AG04450 (cell line): ENCODE data around the gene HK3. TPM values are rescaled to one million over a fixed set of nuclear protein-coding genes. Genes with fewer than 3 reads are reported as not detected.

ENCODE experiments used
- CTCF ChIA-PET: fragments of 300-600, 350-600 bp; formaldehyde crosslinking; extraction: SDS; loops from one replicate; lab custom pipeline; 2022; ENCODE audit warnings: antibody characterized with exemption, inconsistent platforms; lab: Charles Lee
- POLR2A ChIA-PET: fragments of 350-600 bp; formaldehyde crosslinking; extraction: SDS; loops from one replicate; lab custom pipeline; 2021; ENCODE audit warnings: antibody characterized with exemption, inconsistent platforms; lab: Yijun Ruan, JAX
- DNase-seq: peaks from one replicate; pipeline ENCODE4 v3.0.0-alpha.2; 2011; ENCODE audit warnings: low read depth, low spot score
- H3K27ac ChIP-seq: one replicate; pipeline ENCODE4 v1.5.1; 2012; ENCODE audit warnings: low read depth, low read length, control low read depth
- H3K27me3 ChIP-seq: one replicate; pipeline ENCODE4 v1.6.0; 2012; ENCODE audit warnings: low read length; ENCODE audit not compliant: control insufficient read depth, insufficient read depth
- H3K4me3 ChIP-seq: 2 replicates; pipeline ENCODE4 v1.5.1; 2011; ENCODE audit warnings: mild to moderate bottlenecking, low read depth, low read length, control low read depth
- H3K9me3 ChIP-seq: 2 replicates; pipeline ENCODE4 v1.5.1; 2012; ENCODE audit warnings: low read length; ENCODE audit not compliant: control insufficient read depth, insufficient read depth
- polyA plus RNA-seq: library from polyadenylated mRNA; depleted of rRNA; stranded (reverse); fragments of >200 nt; gene quantifications from 2 replicates; pipeline ENCODE4 v1.2.3, GENCODE V29; 2011; rRNA removed
- TF ChIP-seq, protein P1 (sequence below): IDR thresholded peaks from 2 replicates; pipeline ENCODE4 v1.5.1; 2011; ENCODE audit warnings: low read depth, low read length, control low read depth, inconsistent platforms

Gene HK3
- polyA plus RNA-seq, 1 experiment = not detected

- Histone ChIP-seq H3K4me3 (no peak overlapping the region), H3K27me3 (peaks cover 2% of the 10 kb centered on the region), H3K27ac (no peak overlapping the region), H3K9me3 (peaks cover 7% of the 10 kb centered on the region; the same call in 1 of the 2 replicates)
- CTCF ChIA-PET = no interaction called here
- DNase-seq = no peak
- POLR2A ChIA-PET = no interaction called here
- TF ChIP-seq, protein P1, sequence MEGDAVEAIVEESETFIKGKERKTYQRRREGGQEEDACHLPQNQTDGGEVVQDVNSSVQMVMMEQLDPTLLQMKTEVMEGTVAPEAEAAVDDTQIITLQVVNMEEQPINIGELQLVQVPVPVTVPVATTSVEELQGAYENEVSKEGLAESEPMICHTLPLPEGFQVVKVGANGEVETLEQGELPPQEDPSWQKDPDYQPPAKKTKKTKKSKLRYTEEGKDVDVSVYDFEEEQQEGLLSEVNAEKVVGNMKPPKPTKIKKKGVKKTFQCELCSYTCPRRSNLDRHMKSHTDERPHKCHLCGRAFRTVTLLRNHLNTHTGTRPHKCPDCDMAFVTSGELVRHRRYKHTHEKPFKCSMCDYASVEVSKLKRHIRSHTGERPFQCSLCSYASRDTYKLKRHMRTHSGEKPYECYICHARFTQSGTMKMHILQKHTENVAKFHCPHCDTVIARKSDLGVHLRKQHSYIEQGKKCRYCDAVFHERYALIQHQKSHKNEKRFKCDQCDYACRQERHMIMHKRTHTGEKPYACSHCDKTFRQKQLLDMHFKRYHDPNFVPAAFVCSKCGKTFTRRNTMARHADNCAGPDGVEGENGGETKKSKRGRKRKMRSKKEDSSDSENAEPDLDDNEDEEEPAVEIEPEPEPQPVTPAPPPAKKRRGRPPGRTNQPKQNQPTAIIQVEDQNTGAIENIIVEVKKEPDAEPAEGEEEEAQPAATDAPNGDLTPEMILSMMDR = no peak
Measured at GRCh38 chr5:176833286-176833685, 65.9 kb downstream of the HK3 start.

DNA sequence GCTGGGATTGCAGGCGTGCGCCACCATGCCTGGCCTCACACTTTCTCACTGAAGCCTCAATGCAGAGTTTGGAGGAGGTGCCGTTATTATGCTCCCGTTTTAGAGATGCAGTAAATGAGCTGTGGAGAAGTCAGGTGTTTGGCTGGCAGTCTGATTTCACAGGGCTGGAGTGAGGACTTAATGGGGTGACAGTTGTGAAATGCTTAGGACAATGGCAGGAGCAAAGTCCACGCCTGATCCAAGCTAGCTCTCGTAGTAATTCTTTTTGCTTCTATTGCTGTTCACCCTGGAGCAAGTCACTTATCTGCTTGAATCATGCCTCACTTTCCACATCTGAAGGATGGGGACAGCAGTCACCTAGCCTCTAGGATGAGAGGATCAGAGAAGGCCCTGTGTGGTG lies 67.0 kb downstream of the HK3 start:
- no peak for DNase-seq
- TF ChIP-seq, protein P1 = no peak
- peaks cover 7% of the 10 kb centered on the region; the same call in 1 of the 2 replicates for H3K9me3 ChIP-seq
- no peak overlapping the region for H3K4me3 ChIP-seq
- ChIA-PET POLR2A (no interaction called here), CTCF (no interaction called here)
- H3K27me3 ChIP-seq = peaks cover 2% of the 10 kb centered on the region
- H3K27ac ChIP-seq = no peak overlapping the region

DNA sequence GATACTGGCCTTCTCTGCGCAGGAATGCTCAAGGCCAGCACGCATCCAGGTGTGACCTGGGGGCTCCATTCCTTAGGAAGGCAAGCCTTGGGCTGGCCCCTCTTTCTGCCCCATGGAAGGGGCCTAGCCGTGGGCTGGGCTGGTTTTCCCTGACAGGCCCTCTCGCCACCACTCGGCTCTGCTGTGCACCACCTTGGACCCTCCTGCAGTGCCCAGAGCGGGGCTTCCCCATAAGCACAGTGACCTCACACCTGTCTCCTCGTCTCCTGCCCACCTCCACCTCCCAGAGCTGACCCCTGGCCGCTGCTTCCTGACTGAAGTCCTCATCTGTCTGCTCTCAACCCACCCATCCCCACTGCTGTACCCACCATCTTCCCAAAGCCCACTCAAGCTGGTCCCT lies 67.7 kb downstream of the HK3 start:
- Histone ChIP-seq H3K9me3 (peaks cover 7% of the 10 kb centered on the region; the same call in 1 of the 2 replicates), H3K27me3 (peaks cover 2% of the 10 kb centered on the region), H3K27ac (no peak overlapping the region), H3K4me3 (no peak overlapping the region)
- ChIA-PET CTCF (no interaction called here), POLR2A (no interaction called here)
- TF ChIP-seq, protein P1 = no peak
- no peak for DNase-seq

- H3K9me3 ChIP-seq = peaks cover 7% of the 10 kb centered on the region; the same call in 1 of the 2 replicates
- ChIA-PET POLR2A (no interaction called here), CTCF (no interaction called here)
- no peak for DNase-seq
- H3K4me3 ChIP-seq = no peak overlapping the region
- TF ChIP-seq, protein P1 = no peak
- peaks cover 4% of the 10 kb centered on the region for H3K27me3 ChIP-seq
- H3K27ac ChIP-seq = no peak overlapping the region
Measured at GRCh38 chr5:176830995-176831423, 68.1 kb downstream of the HK3 start.

Other genes starting within 250 kb of the HK3 start
- not detected in 2 replicates for gene UNC5A, start 88.8 kb downstream of the HK3 start, polyA plus RNA-seq
- 22.8 and 27.8 TPM in 2 replicates for gene UIMC1, start 107.4 kb upstream of the HK3 start, polyA plus RNA-seq
- gene ZNF346, start 123.3 kb upstream of the HK3 start, polyA plus RNA-seq = 15.0 and 15.3 TPM in 2 replicates
- 5.8 and 6.8 TPM in 2 replicates for gene FGFR4, start 187.6 kb upstream of the HK3 start, polyA plus RNA-seq
- 25.6 and 33.4 TPM in 2 replicates for gene NSD1, start 234.4 kb upstream of the HK3 start, polyA plus RNA-seq